Spleen (tissue), 11 donors: ENCODE results near the gene CEP128. TPM values are rescaled to one million over a fixed set of nuclear protein-coding genes. Genes with fewer than 3 reads are reported as not detected.

Experiments
- DNase-seq: peaks from one replicate; pipeline ENCODE4 v3.0.0-alpha.2; 2020
- H3K27ac ChIP-seq, 8 donors: fragments of 200-600 bp; sonication (generic) in 7 of 8; 1 replicate in 4 of 8; 2 replicates in 4 of 8; pipeline versions ENCODE4 v1.5.0 to v1.8.0; 2016 to 2021; ENCODE audit warnings: inconsistent platforms in 4 of 8, mild to moderate bottlenecking in 4 of 8, moderate library complexity in 1 of 8
- H3K27me3 ChIP-seq, 7 donors: fragments of 200-600 bp; sonication (generic) in 6 of 7; replicated peaks in 1 of 7; 1 replicate in 4 of 7; 2 replicates in 3 of 7; pipeline versions ENCODE4 v1.5.0 to v1.8.0; 2016 to 2021; ENCODE audit warnings: inconsistent platforms in 3 of 7, mild to moderate bottlenecking in 1 of 7
- H3K36me3 ChIP-seq, 6 donors: fragments of 200-600 bp; sonication (generic) in 5 of 6; 1 replicate in 4 of 6; 2 replicates in 2 of 6; pipeline versions ENCODE4 v1.5.0 to v1.8.0; 2016 to 2021; ENCODE audit warnings: inconsistent platforms in 2 of 6
- H3K4me1 ChIP-seq, 6 donors: fragments of 200-600 bp; sonication (generic) in 5 of 6; 1 replicate in 3 of 6; 2 replicates in 3 of 6; pipeline versions ENCODE4 v1.5.0 to v1.8.0; 2016 to 2021; ENCODE audit warnings: inconsistent platforms in 3 of 6
- H3K4me3 ChIP-seq, 8 donors: fragments of 200-600 bp; sonication (generic) in 7 of 8; 1 replicate in 4 of 8; 2 replicates in 4 of 8; pipeline versions ENCODE4 v1.5.0 to v1.8.0; 2016 to 2021; ENCODE audit warnings: inconsistent platforms in 4 of 8, mild to moderate bottlenecking in 4 of 8, moderate library complexity in 2 of 8
- H3K9me3 ChIP-seq, 8 donors: fragments of 200-600 bp; sonication (generic) in 7 of 8; 1 replicate in 4 of 8; 2 replicates in 4 of 8; pipeline versions ENCODE4 v1.5.0 to v1.8.0; 2016 to 2021; ENCODE audit warnings: inconsistent platforms in 4 of 8
- CTCF ChIP-seq, 11 experiments: fragments of 200-600 bp in 7 of 11; fragments of 450-650 bp in 4 of 11; sonication (generic) in 4 of 11; IDR thresholded peaks in 8 of 11; conservative IDR thresholded peaks in 3 of 11; 1 replicate in 7 of 11; 2 replicates in 4 of 11; pipeline versions ENCODE4 v1.4.0 to v1.8.0; 2016 to 2021; ENCODE audit warnings: antibody characterized with exemption in 11 of 11, inconsistent platforms in 4 of 11, mild to moderate bottlenecking in 1 of 11
- POLR2A ChIP-seq, 3 donors: fragments of 450-650 bp; IDR thresholded peaks; one replicate each; pipeline ENCODE4 v1.5.1; 2017; ENCODE audit warnings: antibody characterized with exemption in 3 of 3, mild to moderate bottlenecking in 1 of 3
- POLR2AphosphoS5 ChIP-seq, 3 donors: sonication (generic); formaldehyde crosslinking; IDR thresholded peaks; one replicate each; pipeline ENCODE4 v1.5.1; 2017; ENCODE audit warnings: antibody characterized with exemption in 3 of 3
- WGBS, 5 donors: extraction: QIAGEN DNeasy Blood & Tissue Kit in 3 of 5; methylation state at CpG; one replicate each; pipeline versions ENCODE4 v1.1.5 to v1.1.7; 2013 to 2018; 5-methylcytosine and 5-hydroxymethylcytosine counted together
- intact Hi-C: fragments of 100-400 bp; cut with DNase I; formaldehyde crosslinking; loops from one replicate; pipeline ENCODE4 v1.15.0; 2023; ENCODE audit warnings: low total_unique reads
- polyA plus RNA-seq, 3 donors: library from polyadenylated mRNA; stranded (reverse); fragments of 200-250 nt; gene quantifications; one replicate each; pipeline ENCODE4 v1.2.1, GENCODE V29; 2013
- total RNA-seq, 7 donors: library from RNA; depleted of rRNA in 3 of 7; stranded (reverse); fragments of >200 nt in 3 of 7; fragmentation: NEBNext Ultra II Directional in 4 of 7; extraction: Animal tissue kit (Norgen Biotek cat#: 25700) in 4 of 7; gene quantifications; one replicate each; pipeline versions ENCODE4 v1.1.0 to v1.2.1, GENCODE V29; 2016 to 2021
- donor health status: healthy with polysubstance abuse.
- donor health status: DM: no; HTN: no; CAD: no; lungs with moderate emphysema.
- donor health status: DM: no; HTN: no; CAD: no.
- donor health status: Bipolar disorder and iron deficiency.
- donor health status: healthy.
- donor health status: DM: no; HTN: no; CAD: no.
- donor health status: DM: yes; HTN: yes; CAD: no.

The CEP128 gene
- total and polyA plus RNA-seq, 10 donors = 1.5 to 34.2 (median 15.7) TPM

GRCh38 chr14:80518173-80518572 lies 423.4 kb downstream of the CEP128 start:
- TF ChIP-seq POLR2AphosphoS5 (IDR thresholded peaks at IDR 0.05) (no peak), POLR2A (IDR thresholded peaks at IDR 0.05) (no peak), CTCF (IDR thresholded peaks at IDR 0.05 in 8 of 11, conservative IDR thresholded peaks at IDR 0.05 in 3 of 11) (no peak)
- Histone ChIP-seq H3K36me3 (peaks cover 0 to 22% (median 0%) of the 10 kb centered on the region in 6 donors), H3K4me1 (no peaks in the 10 kb centered on the region), H3K27me3 (no peaks in the 10 kb centered on the region), H3K9me3 (peaks cover 0 to 22% (median 7%) of the 10 kb centered on the region in 8 donors), H3K27ac (no peak overlapping the region), H3K4me3 (no peak overlapping the region)
- intact Hi-C loops = no loop called here
- WGBS, 5 donors = 91 to 98% (median 95%) methylated on average over 4 of the region's 4 CpGs
- DNase-seq = no peak

GRCh38 chr14:80507292-80507869 lies 434.2 kb downstream of the CEP128 start:
- Histone ChIP-seq H3K4me3 (no peak overlapping the region), H3K9me3 (peaks cover 0 to 8% (median 0%) of the 10 kb centered on the region in 8 donors), H3K27me3 (no peaks in the 10 kb centered on the region), H3K4me1 (no peaks in the 10 kb centered on the region), H3K36me3 (no peaks in the 10 kb centered on the region), H3K27ac (no peak overlapping the region)
- DNase-seq = no peak
- intact Hi-C loops = no loop called here
- no peak for TF ChIP-seq POLR2AphosphoS5 (IDR thresholded peaks at IDR 0.05)
- no peak for TF ChIP-seq POLR2A (IDR thresholded peaks at IDR 0.05)
- 87 to 92% (median 90%) methylated on average over 3 of the region's 3 CpGs for WGBS, 5 donors

- Histone ChIP-seq H3K4me3 (no peak overlapping the region), H3K9me3 (no peaks in the 10 kb centered on the region), H3K4me1 (no peaks in the 10 kb centered on the region), H3K27me3 (no peaks in the 10 kb centered on the region), H3K36me3 (no peaks in the 10 kb centered on the region), H3K27ac (no peak overlapping the region)
- no peak for DNase-seq
- TF ChIP-seq CTCF (IDR thresholded peaks at IDR 0.05 in 8 of 11, conservative IDR thresholded peaks at IDR 0.05 in 3 of 11) (no peak), POLR2AphosphoS5 (IDR thresholded peaks at IDR 0.05) (no peak), POLR2A (IDR thresholded peaks at IDR 0.05) (no peak)
- WGBS, 5 donors = 81 to 90% (median 84%) methylated on average over 4 of the region's 4 CpGs
- intact Hi-C loops = no loop called here
These were observed 436.8 kb downstream of the CEP128 start for GRCh38 chr14:80504781-80505180.

GRCh38 chr14:80498533-80498932 lies 443.0 kb downstream of the CEP128 start:
- DNase-seq = no peak
- Histone ChIP-seq H3K4me1 (peaks cover 0 to 8% (median 0%) of the 10 kb centered on the region in 6 donors), H3K27ac (no peak overlapping the region), H3K36me3 (no peaks in the 10 kb centered on the region), H3K27me3 (no peaks in the 10 kb centered on the region), H3K4me3 (no peak overlapping the region), H3K9me3 (no peaks in the 10 kb centered on the region)
- TF ChIP-seq CTCF (IDR thresholded peaks at IDR 0.05 in 8 of 11, conservative IDR thresholded peaks at IDR 0.05 in 3 of 11) = no peak
- TF ChIP-seq POLR2AphosphoS5 (IDR thresholded peaks at IDR 0.05) = no peak
- TF ChIP-seq POLR2A (IDR thresholded peaks at IDR 0.05) = no peak
- 94 to 100% (median 96%) methylated on average over 2 of the region's 2 CpGs for WGBS, 5 donors
- intact Hi-C loops = no loop called here
